Mesendoderm (in vitro differentiated cells): Measurements from ENCODE around the gene ARSB.

Experiments used
- DNase-seq: peaks from one replicate; pipeline ENCODE4 v3.0.0; 2013
- H2AK5ac ChIP-seq: 2 replicates; pipeline ENCODE4 v1.6.1; 2013; ENCODE audit warnings: low read length, inconsistent platforms
- H2BK120ac ChIP-seq: 2 replicates; pipeline ENCODE4 v1.6.1; 2013; ENCODE audit warnings: low read depth, mild to moderate bottlenecking, low read length, moderate library complexity, mixed read lengths
- H2BK15ac ChIP-seq: replicated peaks from 2 replicates; pipeline ENCODE4 v1.6.1; 2013; ENCODE audit warnings: low read depth, mild to moderate bottlenecking, moderate library complexity
- H2BK5ac ChIP-seq: 2 replicates; pipeline ENCODE4 v1.6.1; 2013; ENCODE audit warnings: low read length, inconsistent platforms
- H3K18ac ChIP-seq: 2 replicates; pipeline ENCODE4 v1.6.1; 2013; ENCODE audit warnings: mild to moderate bottlenecking, low read length, mixed read lengths
- H3K23ac ChIP-seq: one replicate; pipeline ENCODE4 v1.6.1; 2013; ENCODE audit warnings: low read length
- H3K27ac ChIP-seq: 2 replicates; pipeline ENCODE4 v1.5.1; 2013; ENCODE audit warnings: low read depth, mild to moderate bottlenecking, inconsistent platforms, low read length, moderate library complexity
- H3K27me3 ChIP-seq: 2 replicates; pipeline ENCODE4 v1.6.1; 2013; ENCODE audit warnings: low read length, control low read depth, mild to moderate bottlenecking, inconsistent platforms; ENCODE audit not compliant: insufficient read depth, poor library complexity
- H3K36me3 ChIP-seq: 2 replicates; pipeline ENCODE4 v1.6.1; 2013; ENCODE audit warnings: low read length, inconsistent platforms; ENCODE audit not compliant: control insufficient read depth, insufficient read depth
- H3K4ac ChIP-seq: one replicate; pipeline ENCODE4 v1.6.1; 2013; ENCODE audit warnings: low read depth, mild to moderate bottlenecking, low read length, moderate library complexity
- H3K4me1 ChIP-seq: 2 replicates; pipeline ENCODE4 v1.6.1; 2013; ENCODE audit warnings: low read depth, low read length, inconsistent platforms; ENCODE audit not compliant: control insufficient read depth
- H3K4me2 ChIP-seq: 2 replicates; pipeline ENCODE4 v1.6.1; 2013; ENCODE audit warnings: low read length
- H3K4me3 ChIP-seq: 2 replicates; pipeline ENCODE4 v1.5.1; 2013; ENCODE audit warnings: mild to moderate bottlenecking, low read length
- H3K56ac ChIP-seq: one replicate; pipeline ENCODE4 v1.6.1; 2013; ENCODE audit warnings: low read length
- H3K79me1 ChIP-seq: 2 replicates; pipeline ENCODE4 v1.6.1; 2013; ENCODE audit warnings: low read length, inconsistent platforms
- H3K79me2 ChIP-seq: 2 replicates; pipeline ENCODE4 v1.6.1; 2013; ENCODE audit warnings: mild to moderate bottlenecking, low read length; ENCODE audit not compliant: control insufficient read depth, insufficient read depth
- H3K9ac ChIP-seq: 2 replicates; pipeline ENCODE4 v1.6.1; 2013; ENCODE audit warnings: low read length, inconsistent platforms
- H4K5ac ChIP-seq: one replicate; pipeline ENCODE4 v1.6.1; 2013; ENCODE audit warnings: low read length
- H4K8ac ChIP-seq: one replicate; pipeline ENCODE4 v1.6.1; 2013; ENCODE audit warnings: low read depth, mild to moderate bottlenecking, control low read depth, low read length, moderate library complexity
- WGBS: extraction: QIAGEN DNeasy Blood & Tissue Kit; methylation state at CpG from one replicate; pipeline ENCODE4 v1.1.7; 2013; ENCODE audit warnings: low lambda C conversion rate, missing lambda C conversion rate; ENCODE audit not compliant: insufficient coverage; ENCODE audit errors: extremely low coverage; 5-methylcytosine and 5-hydroxymethylcytosine counted together

The ARSB gene

DNA sequence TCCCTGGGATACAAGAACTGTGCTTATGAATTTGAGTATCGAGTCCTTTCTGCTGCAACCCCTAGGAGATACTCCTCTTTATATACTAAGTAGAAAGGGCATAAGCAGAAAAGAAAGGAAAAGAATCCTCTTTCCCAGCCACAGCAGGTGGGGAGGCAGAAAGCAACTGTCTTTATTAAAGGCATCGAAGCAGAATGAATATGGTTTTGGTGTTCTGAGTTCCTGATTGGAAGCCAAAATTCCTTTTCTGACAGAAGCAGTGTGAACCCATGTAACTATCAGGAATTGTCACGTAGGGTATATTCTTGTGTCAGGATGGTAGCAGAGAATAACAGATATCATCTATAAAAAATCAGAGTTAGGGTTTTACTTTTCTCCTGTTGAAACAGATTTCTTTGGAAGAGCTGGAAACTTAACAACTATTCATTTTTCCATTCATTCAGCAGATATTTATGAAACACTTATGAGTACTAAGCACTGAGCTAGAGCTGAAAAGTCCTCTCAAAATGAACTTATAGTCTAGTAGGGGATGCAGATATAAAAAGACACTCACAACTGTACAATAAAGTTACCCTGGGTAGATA, 240.1 kb downstream of the ARSB start:
- Histone ChIP-seq H2AK5ac (no peak overlapping the region), H3K36me3 (no peaks in the 10 kb centered on the region), H3K4me3 (no peak overlapping the region), H3K23ac (no peak overlapping the region), H3K9ac (no peak overlapping the region), H3K27ac (no peak overlapping the region), H2BK120ac (no peak overlapping the region), H2BK5ac (no peak overlapping the region), H4K8ac (no peak overlapping the region), H3K4me1 (no peaks in the 10 kb centered on the region), H4K5ac (no peak overlapping the region), H3K79me2 (no peaks in the 10 kb centered on the region), H3K27me3 (no peaks in the 10 kb centered on the region), H2BK15ac (no peak overlapping the region), H3K4me2 (no peak overlapping the region), H3K4ac (no peak overlapping the region), H3K18ac (no peak overlapping the region), H3K79me1 (no peaks in the 10 kb centered on the region), H3K56ac (no peak overlapping the region)
- DNase-seq: no peak
- no CpG with 5 or more reads among the region's 3 CpGs for WGBS

DNA sequence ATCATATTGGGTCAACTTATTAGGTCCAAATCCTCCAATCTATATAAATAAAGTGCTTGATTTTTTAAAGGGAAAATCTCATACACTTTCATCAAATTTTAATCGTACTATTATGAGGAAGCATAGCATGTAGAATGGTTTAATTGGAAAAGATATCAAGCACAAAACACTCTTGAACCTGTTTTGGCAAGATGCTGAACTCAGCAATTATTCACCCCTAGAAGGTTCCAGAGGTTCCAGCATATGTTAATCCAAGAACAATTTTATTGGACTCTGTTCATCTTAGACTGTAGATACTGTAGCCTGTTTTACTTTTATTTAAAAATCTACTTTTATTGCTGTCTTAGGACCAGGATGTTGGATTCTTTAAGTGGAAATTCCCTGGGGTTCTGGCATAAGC, 244.1 kb downstream of the ARSB start:
- Histone ChIP-seq H3K4me3 (no peak overlapping the region), H2BK5ac (no peak overlapping the region), H3K4me2 (no peak overlapping the region), H3K36me3 (no peaks in the 10 kb centered on the region), H3K4ac (no peak overlapping the region), H4K8ac (no peak overlapping the region), H3K79me1 (no peaks in the 10 kb centered on the region), H4K5ac (no peak overlapping the region), H2BK15ac (no peak overlapping the region), H2AK5ac (no peak overlapping the region), H3K4me1 (no peaks in the 10 kb centered on the region), H3K23ac (no peak overlapping the region), H3K79me2 (no peaks in the 10 kb centered on the region), H3K56ac (no peak overlapping the region), H3K27me3 (no peaks in the 10 kb centered on the region), H2BK120ac (no peak overlapping the region), H3K27ac (no peak overlapping the region), H3K18ac (no peak overlapping the region), H3K9ac (no peak overlapping the region)
- no peak for DNase-seq
- no CpG with 5 or more reads among the region's 1 CpG for WGBS

DNA sequence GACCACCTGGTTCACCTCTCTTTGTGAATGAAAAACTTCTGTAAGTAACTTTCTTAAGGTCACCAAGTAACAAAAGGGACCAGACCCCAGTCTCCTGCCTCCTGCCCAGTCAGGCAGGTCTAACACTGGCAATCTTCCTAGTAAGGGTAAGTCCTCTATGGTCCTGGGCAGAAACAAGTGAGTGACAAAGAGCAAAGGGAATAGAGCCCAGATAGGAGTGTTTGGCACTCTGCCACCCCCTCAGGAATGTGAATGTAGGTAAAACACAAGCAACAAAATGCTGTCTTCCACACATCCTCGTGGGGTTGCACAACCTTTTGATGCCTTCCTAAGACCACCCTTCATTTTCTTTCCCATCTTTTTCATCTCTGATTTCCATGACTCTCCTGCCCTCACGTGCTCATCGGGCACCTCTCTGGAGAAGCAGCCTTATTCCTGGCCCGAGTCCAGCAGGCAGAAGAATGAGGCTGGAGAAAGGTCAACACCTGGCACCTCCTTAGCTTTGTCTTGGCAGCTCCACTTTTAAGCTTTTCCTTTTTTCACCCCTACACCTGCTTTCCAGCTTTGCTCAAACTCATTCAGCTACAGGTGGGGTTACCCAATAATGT, 246.3 kb downstream of the ARSB start:
- Histone ChIP-seq H3K27me3 (no peaks in the 10 kb centered on the region), H3K9ac (no peak overlapping the region), H3K4me2 (no peak overlapping the region), H3K79me1 (no peaks in the 10 kb centered on the region), H4K8ac (no peak overlapping the region), H3K4ac (no peak overlapping the region), H3K36me3 (no peaks in the 10 kb centered on the region), H2BK120ac (no peak overlapping the region), H4K5ac (no peak overlapping the region), H3K18ac (no peak overlapping the region), H3K79me2 (no peaks in the 10 kb centered on the region), H3K27ac (no peak overlapping the region), H3K23ac (no peak overlapping the region), H3K4me1 (no peaks in the 10 kb centered on the region), H2AK5ac (no peak overlapping the region), H2BK5ac (no peak overlapping the region), H3K4me3 (no peak overlapping the region), H2BK15ac (no peak overlapping the region), H3K56ac (no peak overlapping the region)
- DNase-seq: no peak
- WGBS: no CpG with 5 or more reads among the region's 4 CpGs

DNA sequence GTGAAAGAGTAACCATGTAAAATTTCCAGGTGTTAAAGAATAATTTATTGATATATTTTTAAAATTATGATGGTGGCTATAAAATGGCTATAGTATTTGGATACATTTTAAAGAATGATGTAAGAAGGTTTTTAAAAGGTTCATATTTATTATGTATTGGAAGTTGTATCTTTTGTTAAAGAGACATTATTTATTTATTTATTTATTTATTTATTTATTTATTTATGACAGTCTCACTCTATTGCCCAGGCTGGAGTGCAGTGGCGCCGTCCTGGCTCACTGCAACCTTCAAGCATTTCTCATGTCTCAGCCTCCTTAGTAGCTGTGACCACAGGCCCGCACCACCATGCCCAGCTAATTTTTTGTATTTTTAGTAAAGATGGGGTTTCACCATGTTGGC, 247.0 kb downstream of the ARSB start:
- Histone ChIP-seq H3K4me2 (no peak overlapping the region), H3K4me3 (no peak overlapping the region), H3K23ac (no peak overlapping the region), H4K5ac (no peak overlapping the region), H2BK120ac (no peak overlapping the region), H2AK5ac (no peak overlapping the region), H3K27ac (no peak overlapping the region), H2BK15ac (no peak overlapping the region), H3K4ac (no peak overlapping the region), H3K79me1 (no peaks in the 10 kb centered on the region), H3K18ac (no peak overlapping the region), H3K4me1 (no peaks in the 10 kb centered on the region), H3K9ac (no peak overlapping the region), H3K36me3 (no peaks in the 10 kb centered on the region), H3K56ac (no peak overlapping the region), H3K27me3 (no peaks in the 10 kb centered on the region), H3K79me2 (no peaks in the 10 kb centered on the region), H4K8ac (no peak overlapping the region), H2BK5ac (no peak overlapping the region)
- DNase-seq: no peak
- WGBS: no CpG with 5 or more reads among the region's 3 CpGs

DNA sequence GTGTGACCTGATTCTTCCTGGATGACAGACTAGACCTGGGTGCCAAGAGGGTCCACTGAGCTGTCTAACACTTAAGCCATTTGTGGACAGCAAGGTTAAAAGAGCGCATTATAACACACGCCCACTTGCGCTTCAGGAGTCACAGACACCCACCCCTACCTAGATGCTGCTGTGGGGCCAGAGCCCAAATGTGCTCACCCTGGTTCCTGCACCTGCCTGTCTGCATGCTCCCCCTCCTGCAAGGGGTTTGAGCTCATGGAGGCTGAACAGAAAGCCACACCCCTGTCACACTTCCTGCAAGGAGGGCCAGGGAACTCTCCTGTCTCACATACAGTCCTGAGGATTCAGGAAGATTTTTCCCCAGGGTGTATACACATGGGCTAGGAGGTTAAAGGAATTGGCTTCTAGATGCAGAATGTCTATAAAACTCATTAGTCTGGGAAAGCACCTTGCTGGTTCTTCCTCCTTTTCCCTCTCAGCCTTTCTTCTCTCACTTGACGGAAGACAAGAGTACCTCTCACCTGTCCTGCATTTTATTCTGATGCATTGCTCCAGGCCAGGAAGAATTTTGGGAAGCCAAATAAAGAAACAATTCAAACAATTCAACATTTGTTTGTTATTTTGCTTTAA, 249.2 kb downstream of the ARSB start:
- Histone ChIP-seq H3K79me1 (no peaks in the 10 kb centered on the region), H2BK5ac (no peak overlapping the region), H4K8ac (no peak overlapping the region), H3K4ac (no peak overlapping the region), H2BK15ac (no peak overlapping the region), H3K4me2 (no peak overlapping the region), H3K9ac (no peak overlapping the region), H3K4me3 (no peak overlapping the region), H3K36me3 (no peaks in the 10 kb centered on the region), H3K27ac (no peak overlapping the region), H3K79me2 (no peaks in the 10 kb centered on the region), H2AK5ac (no peak overlapping the region), H2BK120ac (no peak overlapping the region), H3K4me1 (no peaks in the 10 kb centered on the region), H3K56ac (no peak overlapping the region), H3K18ac (no peak overlapping the region), H3K23ac (no peak overlapping the region), H3K27me3 (no peaks in the 10 kb centered on the region), H4K5ac (no peak overlapping the region)
- WGBS: no CpG with 5 or more reads among the region's 4 CpGs
- no peak for DNase-seq
